ENCODE measurements around the gene PGAM1. TPM values are rescaled to one million over a fixed set of nuclear protein-coding genes. Genes with fewer than 3 reads are reported as not detected.

Gene PGAM1
- 160 TPM for polyA plus RNA-seq (ENCODE audit: insufficient read length)
- long read RNA-seq, donor 1, transcript PGAM1-201 (4 exons, 1,830 nt) = major isoform, 109 of 123 reads
- long read RNA-seq, donor 1, partial matches to known transcripts = 14 of 123 reads
- long read RNA-seq, donor 1, other reads (novel, unspliced or antisense) = 0 of 123 reads
- long read RNA-seq, donor 2, transcript PGAM1-201 (4 exons, 1,830 nt) = major isoform, 69 of 105 reads
- long read RNA-seq, donor 2, partial matches to known transcripts = 5 of 105 reads
- long read RNA-seq, donor 2, other reads (novel, unspliced or antisense) = 31 of 105 reads
- long read RNA-seq, donor 3, transcript PGAM1-201 (4 exons, 1,830 nt) = major isoform, 93 of 128 reads
- long read RNA-seq, donor 3, partial matches to known transcripts = 20 of 128 reads
- long read RNA-seq, donor 3, other reads (novel, unspliced or antisense) = 15 of 128 reads
- long read RNA-seq, donor 4, transcript PGAM1-201 (4 exons, 1,830 nt) = major isoform, 5 of 5 reads
- long read RNA-seq, donor 4, partial matches to known transcripts = 0 of 5 reads
- long read RNA-seq, donor 4, other reads (novel, unspliced or antisense) = 0 of 5 reads
- long read RNA-seq, donor 5, transcript PGAM1-201 (4 exons, 1,830 nt) = major isoform, 140 of 154 reads
- long read RNA-seq, donor 5, partial matches to known transcripts = 14 of 154 reads
- long read RNA-seq, donor 5, other reads (novel, unspliced or antisense) = 0 of 154 reads
- long read RNA-seq, donor 6, transcript PGAM1-201 (4 exons, 1,830 nt) = major isoform, 86 of 118 reads
- long read RNA-seq, donor 6, partial matches to known transcripts = 32 of 118 reads
- long read RNA-seq, donor 6, other reads (novel, unspliced or antisense) = 0 of 118 reads
- long read RNA-seq, donor 7, transcript PGAM1-201 (4 exons, 1,830 nt) = major isoform, 128 of 134 reads
- long read RNA-seq, donor 7, partial matches to known transcripts = 6 of 134 reads
- long read RNA-seq, donor 7, other reads (novel, unspliced or antisense) = 0 of 134 reads
- long read RNA-seq, donor 8, transcript PGAM1-201 (4 exons, 1,830 nt) = major isoform, 52 of 52 reads
- long read RNA-seq, donor 8, partial matches to known transcripts = 0 of 52 reads
- long read RNA-seq, donor 8, other reads (novel, unspliced or antisense) = 0 of 52 reads

DNA sequence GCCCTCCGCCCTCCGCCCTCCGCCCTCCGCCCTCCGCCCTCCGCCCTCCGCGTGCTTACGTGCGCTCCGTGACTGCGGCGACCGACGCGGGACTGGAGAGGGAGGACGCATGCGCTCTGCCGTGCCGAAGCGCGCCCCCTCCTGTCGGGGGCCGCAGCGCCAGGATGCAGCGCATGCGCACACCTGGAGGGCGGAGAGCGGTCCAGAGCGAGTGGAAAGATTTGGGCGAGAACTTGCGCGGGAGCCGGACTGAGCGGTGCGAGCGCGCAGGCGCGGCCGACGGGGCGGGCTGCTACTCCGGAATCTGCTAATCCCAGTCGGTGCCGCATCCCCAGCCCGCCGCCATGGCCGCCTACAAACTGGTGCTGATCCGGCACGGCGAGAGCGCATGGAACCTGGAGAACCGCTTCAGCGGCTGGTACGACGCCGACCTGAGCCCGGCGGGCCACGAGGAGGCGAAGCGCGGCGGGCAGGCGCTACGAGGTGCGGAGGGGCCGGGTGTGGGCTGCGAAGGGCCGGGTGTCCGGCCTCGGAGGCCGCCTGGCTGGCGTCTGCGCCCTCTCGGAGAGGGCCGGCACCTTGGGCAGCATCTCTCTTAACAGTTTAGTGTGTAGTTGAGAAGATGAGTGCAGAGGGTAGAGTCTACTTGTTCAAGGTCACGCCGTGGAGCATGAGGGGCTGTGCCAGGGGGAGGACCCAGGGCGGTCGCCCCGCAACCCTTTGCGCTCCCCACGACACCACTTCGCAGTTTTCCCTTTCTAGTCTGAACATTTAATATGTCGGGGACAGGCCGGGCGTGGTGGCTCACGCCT, at the start of gene PGAM1:
Gene PGAM1, plus strand, starts transcription at position 228 of the 812 bp plus-strand sequence. Its CDS starts 117 bp downstream, at position 345.
- peak; percentile 95 for DNase-seq

DNA sequence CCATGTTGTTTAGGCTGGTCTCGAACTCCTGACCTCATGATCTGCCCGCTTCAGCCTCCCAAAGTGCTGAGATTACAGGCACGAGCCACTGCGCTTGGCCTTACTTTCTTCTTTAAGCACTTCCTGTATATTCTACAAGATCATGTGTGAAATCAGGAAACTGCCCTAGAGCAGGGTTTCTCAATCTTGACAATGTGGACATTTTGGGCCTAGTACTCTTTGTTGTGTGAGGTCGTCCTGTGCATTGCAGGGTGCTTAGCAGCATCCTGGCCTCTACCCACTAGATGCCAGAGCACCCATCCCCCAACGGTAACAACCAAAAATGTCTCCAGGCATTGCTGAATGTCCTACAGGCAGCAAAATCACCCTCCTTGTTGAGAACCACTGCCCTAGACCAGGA, 49.6 kb upstream of the PGAM1 start:
- DNase-seq = no peak

DNA sequence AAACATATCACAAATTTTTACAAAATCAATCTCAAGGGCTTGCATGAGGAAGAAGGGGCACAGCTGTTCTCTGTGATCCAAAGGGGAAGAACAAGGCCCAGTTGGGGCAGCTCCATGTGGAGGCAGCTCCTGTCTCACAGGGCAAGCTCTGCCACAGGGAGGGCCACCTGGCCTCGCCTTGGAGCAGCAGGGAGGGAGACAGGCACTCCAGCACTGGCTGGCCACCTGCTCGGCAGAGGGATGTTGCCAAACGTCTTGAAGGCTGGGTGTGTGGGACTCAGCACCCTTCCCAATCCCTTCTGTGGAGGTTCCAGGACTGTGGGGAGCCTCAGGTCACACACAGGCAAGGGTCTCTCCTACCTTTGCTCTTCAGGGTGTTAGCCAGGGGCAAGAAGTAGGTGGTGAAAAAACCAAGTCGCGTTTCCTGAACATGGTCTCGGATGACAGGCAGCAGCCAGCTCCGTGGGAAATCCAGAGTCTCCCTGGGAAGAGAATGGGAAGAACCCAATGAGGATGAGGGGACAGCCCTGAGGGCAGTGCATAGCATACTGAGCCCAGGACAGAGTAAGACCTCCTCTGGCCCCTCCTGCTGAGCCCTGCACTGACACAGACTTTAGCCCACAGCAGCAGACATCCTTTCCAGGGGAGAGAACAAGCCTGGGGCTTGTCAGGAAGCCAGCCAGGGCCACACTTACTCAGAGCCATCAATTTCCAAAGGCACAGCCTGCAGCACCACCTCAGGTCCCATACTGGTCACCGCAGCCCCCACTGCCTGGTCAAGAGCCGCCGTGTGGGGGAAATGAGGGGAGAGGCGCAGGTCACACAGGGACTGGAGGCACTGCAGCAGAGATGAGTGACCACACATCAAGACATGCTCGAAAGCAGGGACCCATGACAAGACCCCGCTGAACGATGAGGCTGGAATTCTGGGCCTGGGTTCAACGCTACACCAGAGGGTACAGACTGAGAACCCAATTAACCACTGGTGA, 46.8 kb upstream of the PGAM1 start:
- DNase-seq = no peak

DNA sequence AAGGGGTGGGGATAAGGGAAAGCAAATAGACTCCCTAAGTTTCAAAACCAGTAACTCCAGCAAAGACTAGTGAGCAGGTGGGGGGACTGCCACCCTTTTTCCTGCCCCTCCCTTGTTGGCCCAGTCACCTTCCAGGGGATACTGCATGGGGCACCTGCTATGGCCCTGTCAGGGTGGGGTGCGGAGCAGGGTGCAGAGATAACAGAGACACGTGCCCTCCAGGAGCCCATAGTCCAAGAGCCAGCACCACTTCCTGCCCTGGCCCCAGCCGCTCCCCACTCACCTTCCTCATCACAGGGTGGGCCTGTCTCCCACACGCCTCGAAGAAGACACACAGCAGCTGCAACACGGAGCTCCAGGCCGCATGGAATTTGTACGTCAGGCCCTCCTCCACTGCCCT, 45.5 kb upstream of the PGAM1 start:
- DNase-seq = no peak

DNA sequence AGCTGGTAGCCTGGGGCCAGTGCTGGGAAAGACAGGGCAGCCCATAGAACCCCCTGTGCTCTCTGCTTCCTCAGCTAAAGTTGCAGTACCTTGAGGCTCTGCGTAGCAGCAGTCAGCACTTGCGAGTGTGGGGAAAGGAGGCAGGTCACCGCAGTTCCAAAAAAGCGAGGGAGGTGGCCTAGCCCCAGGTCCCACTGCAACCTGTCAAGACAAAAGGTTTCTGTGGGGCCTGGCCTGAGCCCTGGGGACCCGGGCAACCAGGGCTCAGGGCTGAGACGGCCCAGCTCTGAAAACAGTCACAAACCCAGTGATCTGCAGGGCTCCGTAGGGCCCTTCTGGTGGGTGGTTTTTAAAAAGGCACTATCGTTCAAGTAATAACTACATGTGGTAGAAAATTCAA, 44.4 kb upstream of the PGAM1 start:
- no peak for DNase-seq

DNA sequence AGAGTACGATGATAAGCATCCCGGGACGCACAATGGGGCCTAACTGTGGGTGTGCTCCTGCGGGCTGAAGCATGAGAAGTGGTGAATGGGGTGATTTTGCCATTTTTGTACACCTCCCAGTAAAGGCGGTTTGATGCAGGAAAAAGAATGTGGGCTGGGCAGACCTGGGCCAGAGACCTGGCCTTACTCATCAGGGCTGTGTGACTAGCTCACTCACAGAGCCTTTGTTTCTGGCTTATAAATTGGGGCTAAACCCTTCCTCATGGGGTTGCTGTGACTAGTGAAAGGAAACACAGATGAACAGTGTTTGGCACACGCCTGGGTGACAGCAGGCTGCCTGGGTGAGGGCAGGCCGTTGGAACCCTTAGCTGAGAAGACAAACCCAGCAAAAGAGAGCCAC, 42.8 kb upstream of the PGAM1 start:
- DNase-seq = no peak

DNA sequence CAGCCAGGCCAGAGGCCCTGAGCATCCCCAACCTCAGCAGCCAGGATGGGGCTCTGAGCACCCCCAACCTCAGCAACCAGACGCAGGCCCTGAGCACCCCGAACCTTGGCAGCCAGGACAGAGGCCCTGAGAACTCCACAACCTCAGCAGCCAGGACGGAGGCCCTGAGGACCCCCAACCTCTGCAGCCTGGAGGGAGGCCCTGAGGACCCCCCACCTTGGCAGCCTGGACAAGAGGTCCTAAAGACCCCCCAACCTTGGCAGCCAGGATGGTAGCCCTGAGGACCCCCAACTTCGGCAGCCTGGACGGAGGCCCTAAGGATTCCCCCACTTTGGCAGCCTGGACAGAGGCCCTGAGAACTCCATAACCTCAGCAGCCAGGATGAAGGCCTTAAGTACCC, 41.8 kb upstream of the PGAM1 start:
- no peak for DNase-seq

DNA sequence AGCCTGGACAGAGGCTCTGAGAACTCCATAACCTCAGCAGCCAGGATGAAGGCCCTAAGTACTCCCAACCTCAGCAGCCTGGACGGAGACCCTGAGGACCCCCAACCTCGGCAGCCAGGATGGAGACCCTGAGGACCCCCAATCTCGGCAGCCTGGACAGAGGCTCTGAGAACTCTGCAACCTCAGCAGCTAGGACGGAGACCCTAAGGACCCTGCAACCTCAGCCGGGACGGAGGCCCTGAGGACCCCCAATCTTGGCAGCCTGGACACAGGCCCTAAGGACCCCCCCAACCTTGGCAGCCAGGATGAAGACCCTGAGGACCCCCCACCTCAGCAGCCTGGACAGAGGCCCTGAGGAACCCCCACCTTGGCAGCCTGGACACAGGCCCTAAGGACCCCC, 41.4 kb upstream of the PGAM1 start:
- DNase-seq = no peak

DNA sequence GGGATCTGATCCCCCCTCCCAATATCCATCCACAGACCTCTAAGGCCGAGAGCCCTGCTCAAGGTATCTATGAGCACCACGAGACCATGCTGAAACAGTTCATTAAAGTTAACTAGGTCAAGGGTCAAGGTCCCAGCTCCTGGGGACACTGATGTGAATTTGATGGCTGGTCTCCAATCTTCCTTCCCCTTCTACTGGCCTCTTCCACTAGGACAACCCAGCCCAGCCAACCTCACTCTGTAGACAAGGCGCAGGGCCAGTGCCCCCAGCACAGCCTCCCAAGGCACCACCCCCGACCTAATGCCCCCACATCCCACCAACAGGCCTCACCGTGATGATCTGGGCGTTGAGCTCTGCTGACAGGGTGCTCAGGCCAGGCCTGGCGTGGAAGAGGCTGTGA, 40.4 kb upstream of the PGAM1 start:
- DNase-seq = no peak

DNA sequence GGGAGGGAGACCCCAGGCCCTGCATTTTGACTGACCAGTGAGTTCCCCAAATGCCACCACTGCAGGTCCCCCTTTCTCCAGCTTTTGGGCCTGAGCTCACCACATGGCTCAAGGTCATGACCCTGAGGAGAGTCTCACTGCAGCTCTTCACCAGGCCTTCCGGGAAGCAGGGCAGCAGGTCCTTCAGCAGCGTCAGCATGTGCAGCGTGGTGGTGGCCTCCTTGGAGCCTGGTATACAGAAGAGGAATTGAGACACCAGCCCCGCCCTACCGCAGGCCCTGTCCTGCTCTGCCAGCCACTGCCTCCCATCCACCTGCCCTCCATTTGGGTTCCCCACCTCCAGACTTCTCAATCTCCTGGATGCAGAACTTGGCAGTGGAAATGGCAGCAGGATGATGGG, 37.8 kb upstream of the PGAM1 start:
- no peak for DNase-seq

DNA sequence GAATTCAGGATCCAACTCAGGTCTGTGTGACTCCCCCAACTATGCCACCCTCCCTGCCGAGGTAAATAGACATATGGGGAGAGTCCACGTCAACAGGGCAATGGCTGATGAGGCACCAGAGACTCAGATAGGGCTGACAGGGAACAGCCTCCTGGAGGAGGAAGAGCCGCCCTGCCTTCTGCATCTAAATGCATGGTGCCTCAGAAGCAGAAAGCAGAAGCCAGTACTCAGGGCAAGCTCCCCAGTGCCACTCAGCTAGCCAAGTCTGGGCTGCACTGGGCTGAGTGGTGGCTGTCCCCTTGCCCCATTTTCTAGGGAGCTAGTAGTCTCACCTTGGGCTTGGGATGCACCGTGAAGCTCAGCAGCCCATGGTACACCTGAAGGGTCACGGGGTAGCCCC, 35.9 kb upstream of the PGAM1 start:
- no peak for DNase-seq

DNA sequence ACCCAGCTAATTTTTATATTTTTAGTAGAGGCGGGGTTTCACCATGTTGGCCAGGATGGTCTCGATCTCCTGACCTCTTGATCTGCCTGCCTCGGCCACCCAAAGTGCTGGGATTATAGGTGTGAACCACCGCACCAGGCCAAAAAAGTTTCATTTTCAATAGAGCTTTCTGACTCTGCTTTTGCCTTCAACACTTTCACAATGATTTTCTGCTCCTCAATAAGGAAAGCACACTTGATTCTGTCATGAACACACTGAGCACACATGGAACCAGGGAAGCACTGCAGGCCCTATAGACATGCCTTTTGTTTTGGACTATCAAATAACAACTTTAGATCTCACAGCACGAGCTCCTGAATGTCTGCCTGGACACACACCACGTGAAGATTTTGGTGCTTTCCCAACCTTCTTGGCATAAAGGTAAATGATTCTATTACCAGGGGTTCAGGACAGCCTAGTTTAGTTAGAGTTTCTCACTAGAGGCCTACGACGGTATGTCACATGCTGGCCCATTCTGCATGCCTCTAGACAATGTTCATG, 32.9 kb upstream of the PGAM1 start:
- no peak for DNase-seq

DNA sequence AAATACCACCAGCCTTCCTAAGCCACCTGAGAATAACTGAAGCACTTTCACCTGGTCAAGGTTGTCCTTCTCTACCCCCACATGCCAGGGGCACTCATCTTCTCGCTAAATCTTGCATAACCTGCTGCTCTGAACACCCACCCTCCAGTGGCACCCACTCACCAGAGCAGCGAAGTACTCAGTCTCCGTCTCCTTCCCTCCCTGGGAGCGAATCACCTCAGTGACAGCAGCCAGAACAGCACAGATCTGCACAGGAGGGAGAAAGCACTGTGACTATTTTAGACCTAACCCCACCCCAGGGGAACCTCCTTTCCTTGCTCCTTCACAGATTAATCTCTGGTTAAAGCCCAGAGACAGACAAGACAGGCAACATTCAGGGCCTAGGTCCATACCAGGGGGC, 29.9 kb upstream of the PGAM1 start:
- no peak for DNase-seq

DNA sequence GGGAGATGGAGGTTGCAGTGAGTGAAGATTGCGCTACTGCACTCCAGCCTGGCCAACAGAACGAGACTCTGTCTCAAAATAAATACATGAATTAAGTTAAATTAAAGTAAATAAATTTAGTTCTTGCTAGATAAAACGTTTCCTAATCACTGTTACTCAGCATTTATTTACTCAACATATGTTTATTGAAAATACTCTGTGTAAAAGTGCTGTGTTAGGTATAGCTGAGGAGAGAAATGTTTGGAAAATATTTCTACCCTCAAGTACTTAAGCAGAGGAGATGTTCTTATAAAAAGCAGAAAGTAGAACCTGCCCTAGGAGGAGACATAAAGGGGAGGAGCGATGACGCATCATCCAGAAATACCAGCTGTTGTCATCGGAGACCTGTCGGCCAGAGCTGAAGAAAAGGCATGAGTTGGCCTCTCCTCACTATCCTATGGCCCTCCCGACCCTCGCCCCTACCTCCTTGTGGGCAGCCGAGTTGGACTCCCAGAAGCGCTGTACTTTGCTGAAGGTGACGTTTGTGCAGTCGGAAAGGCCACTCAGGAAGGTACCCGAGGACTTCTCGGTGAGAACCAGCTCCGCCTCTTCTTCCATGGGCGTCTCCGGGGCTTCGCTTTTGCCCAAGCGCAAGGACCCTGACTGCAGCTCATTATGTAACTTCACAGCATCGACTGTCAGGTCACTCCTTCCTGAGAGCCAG, 26.0 kb upstream of the PGAM1 start:
- DNase-seq = no peak

DNA sequence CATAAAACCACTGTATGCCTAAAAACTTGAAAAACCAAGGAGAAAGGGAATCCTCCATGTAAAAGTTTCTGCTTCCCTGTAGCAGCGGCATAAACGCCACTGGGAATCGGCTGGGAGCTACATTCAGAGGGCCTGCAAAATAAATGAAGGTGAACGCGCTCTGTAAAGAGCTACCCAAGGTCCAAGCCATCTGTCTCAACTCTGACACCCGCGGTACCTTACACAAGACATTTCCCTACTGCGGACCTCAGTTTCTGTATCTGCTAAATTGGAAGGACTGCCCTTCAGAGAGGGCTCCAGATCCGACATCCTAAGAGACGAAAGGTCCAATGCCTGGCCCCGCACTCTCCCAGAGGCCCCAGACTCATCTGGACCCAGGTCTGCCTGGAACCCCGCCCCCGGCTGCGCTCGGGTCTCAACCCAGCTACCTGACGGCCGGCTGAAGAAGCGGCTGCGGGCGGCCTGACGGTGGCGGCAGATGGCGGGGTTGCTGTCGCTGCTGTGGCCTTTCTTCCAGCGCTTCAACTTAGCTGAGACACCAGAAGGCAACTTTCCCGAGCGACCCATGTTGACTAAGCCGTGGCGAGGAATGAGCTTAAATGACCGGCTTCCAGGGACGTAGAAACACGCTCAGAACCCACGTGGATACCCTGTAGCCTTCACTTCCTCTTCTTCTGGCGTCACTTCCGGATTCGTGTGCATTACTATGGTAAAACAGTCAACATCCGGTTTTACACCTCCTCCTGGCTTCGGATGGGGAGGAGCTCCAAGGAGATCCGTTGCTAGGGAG, 25.1 kb upstream of the PGAM1 start, which contains the start of gene RRP12:
Gene RRP12, minus strand, starts transcription at position 676 of the 790 bp plus-strand sequence. Its CDS starts 109 bp downstream, at position 567.
- peak; percentile 98 for DNase-seq

DNA sequence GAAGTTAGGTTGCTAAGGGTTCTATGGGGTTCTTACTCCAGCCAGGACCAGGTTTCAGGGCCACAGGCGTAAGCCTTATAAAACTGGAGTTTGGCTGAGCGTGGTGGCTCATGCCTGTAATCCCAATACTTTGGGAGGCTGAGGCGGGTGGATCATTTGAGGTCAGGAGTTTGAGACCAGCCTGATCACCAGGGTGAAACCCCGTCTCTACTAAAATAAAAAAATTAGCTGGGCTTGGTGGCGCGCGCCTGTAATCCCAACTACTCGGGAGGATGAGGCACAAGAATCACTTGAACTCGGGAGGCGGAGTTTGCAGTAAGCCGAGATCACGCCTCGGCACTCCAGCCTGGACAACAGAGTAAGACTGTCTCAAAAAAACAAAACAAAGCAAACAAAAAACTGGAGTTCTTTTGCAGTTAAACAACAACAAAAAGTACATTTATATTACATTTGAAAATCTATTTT, 24.5 kb upstream of the PGAM1 start:
- no peak for DNase-seq

DNA sequence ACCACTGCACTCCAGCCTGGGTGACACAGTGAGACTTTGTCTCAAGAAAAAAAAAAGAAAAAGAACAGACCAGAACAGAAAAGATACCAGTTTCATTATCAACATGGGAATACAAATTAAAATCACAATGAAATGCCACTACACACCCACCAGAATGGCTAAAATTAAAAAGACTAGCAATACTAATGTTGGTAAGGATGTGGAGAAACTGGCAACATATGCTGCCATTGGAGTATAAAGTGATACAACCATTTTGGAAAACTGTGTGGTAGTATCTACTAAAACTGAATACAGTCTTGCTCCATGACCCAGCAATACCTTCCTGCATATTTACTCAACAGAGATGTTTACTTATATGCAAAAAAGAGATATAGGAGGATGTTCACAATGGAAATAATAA, 21.9 kb upstream of the PGAM1 start:
- no peak for DNase-seq

DNA sequence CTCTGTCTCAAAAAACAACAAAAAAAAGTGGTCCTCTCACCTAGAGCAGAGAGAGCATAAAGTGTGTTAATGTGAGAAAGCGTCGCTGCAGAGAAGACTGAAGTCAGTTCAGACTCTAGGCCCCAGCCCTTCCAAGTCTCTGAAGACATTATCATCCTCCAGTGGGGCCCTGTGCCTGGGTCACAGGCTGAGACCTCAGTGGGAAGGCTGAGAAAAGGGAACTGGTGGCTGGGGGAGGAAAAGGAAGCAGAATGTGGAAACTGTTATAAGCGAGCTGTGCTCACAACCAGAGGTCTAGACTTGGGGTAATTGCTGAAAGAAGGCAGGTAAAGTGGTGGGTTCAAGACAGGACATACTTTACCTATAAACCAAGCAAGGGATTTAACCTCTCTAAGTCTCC, 19.9 kb upstream of the PGAM1 start:
- no peak for DNase-seq
